Right renal cortex interstitium (tissue), 3 donors: ENCODE results near the gene PTPA. TPM values are rescaled to one million over a fixed set of nuclear protein-coding genes. Genes with fewer than 3 reads are reported as not detected.

Source experiments
- DNase-seq, 3 donors: peaks; one replicate each; pipeline ENCODE4 v3.0.0-alpha.2; 2013; ENCODE audit warnings: low read depth in 3 of 3, low spot score in 2 of 3
- polyA plus RNA-seq, 3 donors: library from polyadenylated mRNA; unstranded; fragments of 120-200 nt; gene quantifications; one replicate each; pipeline ENCODE4 v1.2.1, GENCODE V29; 2013; ENCODE audit not compliant: insufficient read length in 3 of 3

PTPA gene
- polyA plus RNA-seq, result 100 to 1,000 TPM; 116 to 119 (median 119) TPM

GRCh38 chr9:129110740-129111527 lies at the start of gene PTPA, which contains the start of gene CRAT:
Gene PTPA (plus strand): TSS chr9:129111415. CDS start chr9:129111601, 186 bp downstream.
Gene CRAT (minus strand): TSS chr9:129110793. CDS start chr9:129110509, 284 bp downstream.
- DNase-seq, result peak; percentile 77 to 85 (median 80)

- DNase-seq, result no peak
Measured at GRCh38 chr9:129063061-129063460, 48.2 kb upstream of the PTPA start.

DNA sequence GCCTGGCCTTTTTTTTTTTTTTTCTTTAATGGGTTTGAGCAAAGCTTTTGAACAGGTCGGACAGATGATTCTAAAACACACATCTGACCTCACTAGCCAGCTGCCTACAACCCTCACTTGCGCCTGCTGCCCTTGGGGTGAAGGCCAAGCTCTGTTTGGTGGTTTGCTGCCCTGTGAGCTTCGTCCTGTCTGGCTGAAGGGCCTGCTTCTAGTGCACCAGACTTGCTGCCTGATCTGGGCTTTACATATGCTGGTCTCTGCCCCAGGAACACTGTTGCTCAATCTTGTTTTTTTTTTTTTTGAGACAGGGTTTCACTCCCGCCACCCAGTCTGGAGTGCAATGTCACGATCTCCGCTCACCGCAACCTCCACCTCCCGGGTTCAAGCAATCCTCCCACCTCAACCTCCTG lies 46.7 kb upstream of the PTPA start:
- no peak for DNase-seq

DNA sequence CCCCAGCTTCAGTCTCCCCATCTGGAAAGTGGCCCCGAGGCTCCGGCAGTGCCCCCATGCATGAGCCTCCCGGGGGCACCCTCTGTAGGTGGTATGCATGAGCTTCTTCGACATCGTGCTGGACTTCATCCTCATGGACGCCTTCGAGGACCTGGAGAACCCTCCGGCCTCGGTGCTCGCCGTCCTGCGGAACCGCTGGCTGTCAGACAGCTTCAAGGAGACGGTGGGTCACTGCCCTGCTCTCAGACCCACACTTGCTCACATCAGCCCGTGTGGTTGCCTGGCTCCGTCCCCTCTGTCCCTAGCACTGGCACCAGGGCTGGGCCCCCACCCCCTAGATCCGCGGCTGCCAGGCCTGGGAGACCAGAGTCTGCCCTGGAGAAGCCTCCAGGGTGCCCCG lies 43.1 kb upstream of the PTPA start:
- no peak for DNase-seq

DNA sequence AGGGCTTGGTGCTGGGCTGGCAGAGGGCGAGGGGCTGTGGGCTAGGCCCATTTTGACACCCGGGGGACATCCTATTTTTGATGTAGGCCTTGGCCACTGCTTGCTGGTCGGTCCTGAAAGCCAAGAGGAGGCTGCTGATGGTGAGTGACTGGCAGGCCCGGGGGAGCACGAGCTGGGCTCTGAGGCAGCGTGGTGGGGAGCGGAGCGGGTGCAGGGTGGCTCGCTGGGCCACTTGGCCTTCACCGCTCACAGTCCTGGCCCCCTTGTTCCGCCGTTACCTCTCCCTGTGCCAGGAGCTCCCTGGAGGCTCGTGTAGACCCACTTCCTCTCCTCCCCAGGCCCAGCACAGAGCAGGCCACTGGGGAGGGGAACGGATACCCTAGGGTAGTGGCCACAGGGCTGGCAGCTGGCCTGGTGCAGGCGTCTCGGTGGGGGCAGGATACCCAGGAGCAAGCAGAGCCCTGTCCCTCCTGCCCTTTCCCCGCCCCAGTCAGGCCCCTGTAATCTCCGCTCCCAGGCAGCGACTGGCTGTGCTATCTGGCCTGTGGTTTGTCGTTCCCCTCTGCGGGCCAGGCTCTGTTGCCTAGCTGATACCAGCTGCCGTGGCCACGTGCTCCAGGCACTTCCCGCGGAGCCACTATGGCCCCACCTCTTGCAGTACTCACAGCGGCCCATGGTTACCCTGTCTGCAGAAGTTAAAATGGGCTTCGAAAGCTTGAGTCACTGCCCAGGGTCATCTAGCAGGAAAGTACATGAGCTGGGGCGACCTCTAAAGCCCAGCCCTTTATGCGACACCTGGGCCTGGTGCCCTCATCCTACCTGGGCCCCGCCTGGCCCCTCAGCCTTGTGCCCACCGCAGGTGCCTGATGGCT lies 42.0 kb upstream of the PTPA start:
- no peak for DNase-seq

DNA sequence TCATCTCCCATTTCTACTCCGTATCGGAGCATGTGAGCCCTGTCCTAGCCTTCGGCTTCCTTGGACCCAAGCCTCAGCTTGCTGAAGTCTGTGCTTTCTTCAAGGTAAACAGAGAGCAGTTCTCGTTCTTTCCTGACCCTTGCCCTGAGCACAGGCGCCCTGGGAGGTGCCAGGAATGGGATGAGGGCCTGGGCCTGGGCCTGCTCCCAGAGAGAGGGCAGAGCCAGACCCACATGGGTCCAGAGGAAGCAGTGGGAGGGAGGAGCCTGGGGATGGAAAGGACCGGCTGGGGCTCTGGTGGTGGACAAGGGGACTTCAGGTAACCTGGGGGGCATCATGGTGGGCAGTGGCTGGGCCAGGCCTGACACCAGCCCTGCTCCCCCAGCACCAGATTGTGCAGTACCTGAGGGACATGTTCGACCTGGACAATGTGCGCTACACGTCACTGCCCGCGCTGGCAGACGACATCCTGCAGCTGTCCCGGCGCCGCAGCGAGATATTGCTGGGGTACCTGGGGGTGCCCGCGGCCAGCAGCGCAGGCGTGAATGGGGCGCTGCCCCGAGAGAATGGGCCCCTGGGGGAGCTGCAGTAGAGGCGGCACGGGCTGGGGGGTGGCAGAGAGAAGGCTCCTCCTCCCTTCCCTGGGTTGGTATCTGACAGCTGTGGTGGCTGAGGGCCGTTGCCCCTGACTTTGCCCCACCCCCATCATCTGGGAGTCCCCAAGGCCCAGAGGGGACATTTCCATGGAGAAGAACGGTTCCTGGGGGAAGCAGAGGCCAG lies 41.2 kb upstream of the PTPA start:
- no peak for DNase-seq

- no peak for DNase-seq
Measured at GRCh38 chr9:129070696-129071525, 40.3 kb upstream of the PTPA start.

- DNase-seq, result no peak
Measured at GRCh38 chr9:129071526-129072126, 39.6 kb upstream of the PTPA start.

DNA sequence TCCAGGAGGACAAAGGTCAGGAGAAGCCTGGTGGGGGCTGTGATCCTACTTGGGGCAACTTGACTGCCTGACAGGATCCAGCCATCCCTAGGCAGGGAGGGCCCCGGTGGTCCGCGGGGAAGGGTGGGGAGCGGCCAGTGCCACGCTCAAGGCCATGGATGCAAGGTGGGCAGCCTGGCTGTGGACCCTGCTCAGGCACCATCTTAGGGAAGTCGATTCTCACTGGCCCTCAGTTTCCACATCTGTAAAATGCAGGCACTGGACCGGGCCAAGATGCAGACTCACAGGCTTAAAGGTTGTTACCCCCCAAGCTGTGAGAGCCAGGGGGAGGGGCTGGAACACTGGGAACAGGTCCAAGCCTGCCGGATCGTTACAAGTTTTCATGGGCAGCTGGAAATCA lies 39.0 kb upstream of the PTPA start:
- DNase-seq, result no peak

- no peak for DNase-seq
Measured at GRCh38 chr9:129073404-129073803, 37.8 kb upstream of the PTPA start.

GRCh38 chr9:129074106-129074505 lies 37.1 kb upstream of the PTPA start:
- no peak for DNase-seq

GRCh38 chr9:129075996-129076639 lies 35.1 kb upstream of the PTPA start:
- DNase-seq, result no peak

- DNase-seq, result no peak
Measured at GRCh38 chr9:129076640-129077037, 34.6 kb upstream of the PTPA start.

- DNase-seq, result no peak
Measured at GRCh38 chr9:129077236-129077635, 34.0 kb upstream of the PTPA start.

GRCh38 chr9:129078691-129079503 lies 32.3 kb upstream of the PTPA start:
- no peak for DNase-seq

DNA sequence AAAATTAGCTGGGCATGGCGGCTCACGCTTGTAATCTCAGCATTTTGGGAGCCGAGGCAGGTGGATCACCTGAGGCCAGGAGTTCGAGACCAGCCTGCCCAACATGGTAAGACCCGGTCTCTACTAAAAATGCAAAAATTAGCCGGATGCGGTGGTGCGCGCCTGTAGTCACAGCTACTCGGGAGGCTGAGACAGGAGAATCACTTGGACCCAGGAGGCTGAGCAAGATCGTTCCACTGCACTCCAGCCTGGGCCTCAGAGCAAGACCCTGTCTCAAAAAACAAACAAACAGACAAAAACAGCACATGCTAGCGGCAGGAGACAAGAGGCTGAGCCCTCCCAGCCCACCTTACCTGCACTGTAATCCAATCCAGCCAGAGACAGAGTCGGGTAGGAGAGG lies 31.4 kb upstream of the PTPA start:
- no peak for DNase-seq

GRCh38 chr9:129080298-129080600 lies 31.0 kb upstream of the PTPA start:
- no peak for DNase-seq

- peak; percentile 92 to 98 (median 96) for DNase-seq
Measured at GRCh38 chr9:129080601-129081387, 30.4 kb upstream of the PTPA start, which contains the start of gene DOLPP1. Gene DOLPP1 (plus strand): TSS chr9:129081111. CDS start chr9:129081132, 21 bp downstream.
